HG02870 (cell line): Measurements from ENCODE around the gene HBG2.
A peak's percentile ranks its signal among the peaks of the same experiment; 100 is the strongest.
"Not testable (repeated sequence)": the region's sequence is repeated elsewhere in the genome, so short reads cannot be mapped to it uniquely, and the experiment has no call there.

Experiments used
- ATAC-seq: cut with Tn5 transposase; IDR thresholded peaks from one replicate; pipeline ENCODE4 v1.9.1; 2021; ENCODE audit warnings: mild to moderate bottlenecking, moderate library complexity; ENCODE audit not compliant: unreplicated experiment

Gene HBG2

DNA sequence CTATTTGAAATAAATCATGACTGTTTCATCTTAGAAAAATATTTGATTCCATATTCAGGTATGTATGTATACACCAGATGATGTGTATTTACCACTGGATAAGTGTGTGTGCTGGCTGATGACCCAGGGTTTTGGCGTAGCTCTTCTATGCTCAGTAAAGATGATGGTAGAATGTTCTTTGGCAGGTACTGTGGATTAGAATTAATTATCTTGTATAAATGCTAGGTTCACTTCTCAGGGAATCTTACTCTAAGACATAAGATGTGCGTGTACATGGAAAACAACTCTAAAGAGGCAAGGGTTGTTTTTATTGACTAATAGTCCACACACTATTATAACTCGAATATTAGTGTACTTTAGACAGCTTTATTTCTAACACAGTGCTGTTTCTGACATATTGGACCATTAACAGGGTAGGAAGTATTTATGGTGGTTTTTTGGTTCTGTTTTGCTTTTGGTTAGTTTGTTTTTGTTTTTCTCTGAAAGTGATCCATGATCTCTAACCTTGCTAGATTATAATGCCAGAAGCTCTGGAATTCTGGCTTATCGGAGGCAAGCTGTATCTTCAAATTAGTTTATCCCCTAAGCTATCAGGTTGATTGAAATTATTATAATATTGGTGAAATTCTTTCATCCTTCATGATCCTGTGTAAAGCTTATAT is 3.9 kb downstream of the HBG2 start:
- no peak for ATAC-seq

DNA sequence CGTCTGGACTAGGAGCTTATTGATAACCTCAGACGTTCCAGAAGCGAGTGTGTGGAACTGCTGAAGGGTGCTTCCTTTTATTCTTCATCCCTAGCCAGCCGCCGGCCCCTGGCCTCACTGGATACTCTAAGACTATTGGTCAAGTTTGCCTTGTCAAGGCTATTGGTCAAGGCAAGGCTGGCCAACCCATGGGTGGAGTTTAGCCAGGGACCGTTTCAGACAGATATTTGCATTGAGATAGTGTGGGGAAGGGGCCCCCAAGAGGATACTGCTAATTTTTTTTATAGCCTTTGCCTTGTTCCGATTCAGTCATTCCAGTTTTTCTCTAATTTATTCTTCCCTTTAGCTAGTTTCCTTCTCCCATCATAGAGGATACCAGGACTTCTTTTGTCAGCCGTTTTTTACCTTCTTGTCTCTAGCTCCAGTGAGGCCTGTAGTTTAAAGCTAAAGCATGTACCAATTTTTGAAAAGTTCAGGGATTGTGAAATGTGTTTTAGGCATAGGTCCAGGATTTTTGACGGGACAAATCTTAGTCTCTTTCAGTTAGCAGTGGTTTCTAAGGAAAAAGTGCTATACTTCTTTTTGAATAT is 4.7 kb downstream of the HBG2 start, which contains the start of gene HBG1:
Gene HBG1 (minus strand): TSS at position 51 of the 590 bp plus-strand sequence. CDS start 53 bp downstream, outside the sequence.
- ATAC-seq: not testable (repeated sequence)

DNA sequence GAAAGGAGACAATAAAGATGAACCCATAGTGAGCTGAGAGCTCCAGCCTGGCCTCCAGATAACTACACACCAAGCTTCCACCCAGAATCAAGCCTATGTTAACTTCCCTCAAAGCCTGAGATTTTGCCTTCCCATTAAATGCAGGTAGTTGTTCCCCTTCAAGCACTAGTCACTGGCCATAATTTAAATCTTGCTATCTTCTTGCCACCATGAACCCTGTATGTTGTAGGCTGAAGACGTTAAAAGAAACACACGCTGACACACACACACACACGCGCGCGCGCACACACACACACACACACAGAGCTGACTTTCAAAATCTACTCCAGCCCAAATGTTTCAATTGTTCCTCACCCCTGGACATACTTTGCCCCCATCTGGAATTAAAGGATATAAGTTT is 6.1 kb downstream of the HBG2 start:
- ATAC-seq: not testable (repeated sequence)

DNA sequence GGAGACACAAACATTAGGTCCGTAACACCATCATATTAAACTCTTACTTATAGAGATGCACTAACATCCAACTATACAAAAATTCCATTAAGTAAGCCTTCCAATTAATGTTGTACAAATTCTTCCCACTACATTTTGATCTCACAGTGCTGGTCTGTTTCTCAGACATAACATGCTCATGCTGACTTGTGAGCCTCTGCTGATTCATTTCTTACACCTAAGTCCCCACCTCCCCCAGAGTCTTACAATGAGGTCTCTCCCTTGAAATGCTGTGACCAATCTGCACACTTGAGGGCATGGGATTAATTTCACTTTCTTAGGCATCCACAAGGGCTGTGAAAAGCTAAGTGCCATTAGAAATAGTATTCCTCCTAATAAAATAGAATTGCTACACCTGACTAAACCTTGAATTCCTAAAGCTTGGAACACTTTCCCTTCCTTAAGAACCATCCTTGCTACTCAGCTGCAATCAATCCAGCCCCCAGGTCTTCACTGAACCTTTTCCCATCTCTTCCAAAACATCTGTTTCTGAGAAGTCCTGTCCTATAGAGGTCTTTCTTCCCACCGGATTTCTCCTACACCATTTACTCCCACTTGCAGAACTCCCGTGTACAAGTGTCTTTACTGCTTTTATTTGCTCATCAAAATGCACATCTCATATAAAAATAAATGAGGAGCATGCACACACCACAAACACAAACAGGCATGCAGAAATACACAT is 6.9 kb downstream of the HBG2 start:
- ATAC-seq: no peak

GRCh38 chr11:5246772-5247471 is 7.7 kb downstream of the HBG2 start:
- no peak for ATAC-seq

GRCh38 chr11:5245155-5245554 is 9.4 kb downstream of the HBG2 start:
- no peak for ATAC-seq

DNA sequence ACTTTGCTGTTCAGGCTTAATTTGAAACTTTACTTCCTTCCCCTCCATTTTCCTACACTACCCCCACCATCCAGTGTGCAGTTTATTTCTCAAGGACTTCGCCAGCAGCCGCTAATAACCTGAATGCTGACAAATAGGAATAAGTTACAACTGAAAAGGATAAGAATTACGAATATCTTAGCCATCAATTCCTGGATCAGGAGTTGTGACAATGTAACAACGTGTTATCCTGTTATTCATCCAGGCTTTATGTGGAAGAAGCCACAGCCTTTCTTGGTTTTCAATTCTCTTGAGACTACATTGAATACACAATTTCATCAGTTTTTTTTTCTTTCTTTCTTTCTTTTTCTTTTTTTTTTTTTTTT is 10.8 kb downstream of the HBG2 start:
- ATAC-seq: no peak

- ATAC-seq: peak; percentile 74
Observed at GRCh38 chr11:5242933-5243815, 11.4 kb downstream of the HBG2 start.

DNA sequence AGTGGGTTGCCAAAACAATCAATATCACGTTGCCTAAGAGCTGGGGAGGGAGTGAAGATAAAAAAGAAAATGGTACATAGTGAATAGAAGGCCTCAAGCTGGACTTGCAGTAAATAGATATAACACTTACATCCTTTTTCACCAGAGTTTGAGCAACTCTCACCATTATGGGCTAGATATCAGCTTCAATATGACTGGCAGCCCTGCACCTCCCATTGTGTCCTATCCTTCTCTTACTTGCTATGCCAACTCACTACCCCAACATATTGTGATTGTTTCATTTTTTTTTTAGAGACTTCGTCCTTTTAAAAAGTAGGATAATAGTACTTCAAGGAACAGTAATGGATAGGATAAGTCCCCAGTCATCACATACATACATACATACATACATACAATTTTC is 12.4 kb downstream of the HBG2 start:
- ATAC-seq: no peak

- no peak for ATAC-seq
Observed at GRCh38 chr11:5241458-5241857, 13.1 kb downstream of the HBG2 start.

DNA sequence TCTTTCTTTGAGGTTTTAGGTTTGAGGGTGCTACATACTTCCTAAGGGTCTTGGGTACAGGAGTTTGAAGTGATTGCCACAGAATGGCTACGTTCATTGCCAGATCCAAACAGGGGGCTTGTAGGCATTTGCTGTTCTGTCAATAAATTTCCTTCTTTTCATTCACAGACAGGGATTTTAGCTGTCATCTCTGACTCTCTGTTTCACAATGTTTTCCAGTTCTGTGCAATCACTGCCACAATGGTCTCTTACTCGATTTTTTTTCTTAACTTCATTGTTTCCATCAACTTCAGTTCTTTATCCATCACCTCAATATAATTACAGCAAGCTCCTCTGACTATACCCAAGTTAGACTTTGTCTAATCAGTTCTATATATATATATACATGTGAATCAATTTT is 14.1 kb downstream of the HBG2 start:
- no peak for ATAC-seq

GRCh38 chr11:5240056-5240455 is 14.5 kb downstream of the HBG2 start:
- ATAC-seq: no peak

GRCh38 chr11:5239046-5239445 is 15.5 kb downstream of the HBG2 start:
- ATAC-seq: no peak

- no peak for ATAC-seq
Observed at GRCh38 chr11:5238486-5238885, 16.1 kb downstream of the HBG2 start.

- ATAC-seq: no peak
Observed at GRCh38 chr11:5237420-5237819, 17.2 kb downstream of the HBG2 start.

DNA sequence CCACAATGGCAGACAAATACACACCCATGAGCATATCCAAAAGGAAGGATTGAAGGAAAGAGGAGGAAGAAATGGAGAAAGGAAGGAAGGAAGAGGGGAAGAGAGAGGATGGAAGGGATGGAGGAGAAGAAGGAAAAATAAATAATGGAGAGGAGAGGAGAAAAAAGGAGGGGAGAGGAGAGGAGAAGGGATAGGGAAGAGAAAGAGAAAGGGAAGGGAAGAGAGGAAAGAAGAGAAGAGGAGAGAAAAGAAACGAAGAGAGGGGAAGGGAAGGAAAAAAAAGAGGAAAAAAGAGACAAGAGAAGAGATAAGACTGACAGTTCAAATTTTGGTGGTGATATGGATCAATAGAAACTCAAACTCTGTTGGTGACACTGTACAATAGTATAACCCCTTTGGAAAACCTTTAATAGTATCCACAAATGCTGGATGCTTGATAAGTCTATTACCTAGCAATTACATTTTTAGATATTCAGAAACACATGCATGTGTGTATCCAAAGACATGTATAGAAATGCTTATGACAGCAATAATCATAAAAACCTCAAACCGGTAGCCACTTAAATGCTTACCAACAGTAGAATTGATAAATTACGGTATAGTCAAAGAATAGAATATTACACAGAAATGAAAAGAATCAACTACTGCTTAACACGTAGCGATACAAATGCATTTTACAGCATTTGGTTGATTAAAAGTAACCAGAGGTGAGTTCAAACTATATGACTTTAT is 19.1 kb downstream of the HBG2 start:
- ATAC-seq: no peak

DNA sequence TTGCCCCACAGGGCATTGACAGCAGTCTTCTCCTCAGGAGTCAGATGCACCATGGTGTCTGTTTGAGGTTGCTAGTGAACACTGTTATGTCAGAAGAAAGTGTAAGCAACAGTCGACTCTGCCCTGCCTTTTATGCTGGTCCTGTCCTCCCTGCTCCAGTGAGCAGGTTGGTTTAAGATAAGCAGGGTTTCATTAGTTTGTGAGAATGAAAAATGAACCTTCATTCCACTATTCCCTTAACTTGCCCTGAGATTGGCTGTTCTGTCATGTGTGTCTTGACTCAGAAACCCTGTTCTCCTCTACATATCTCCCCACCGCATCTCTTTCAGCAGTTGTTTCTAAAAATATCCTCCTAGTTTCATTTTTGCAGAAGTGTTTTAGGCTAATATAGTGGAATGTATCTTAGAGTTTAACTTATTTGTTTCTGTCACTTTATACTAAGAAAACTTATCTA is 20.2 kb downstream of the HBG2 start, which contains the start of gene HBD:
Gene HBD (minus strand): TSS at position 103 of the 454 bp plus-strand sequence. CDS start 50 bp downstream, at position 53.
- ATAC-seq: peak; percentile 77

GRCh38 chr11:5233307-5233706 is 21.3 kb downstream of the HBG2 start:
- no peak for ATAC-seq

DNA sequence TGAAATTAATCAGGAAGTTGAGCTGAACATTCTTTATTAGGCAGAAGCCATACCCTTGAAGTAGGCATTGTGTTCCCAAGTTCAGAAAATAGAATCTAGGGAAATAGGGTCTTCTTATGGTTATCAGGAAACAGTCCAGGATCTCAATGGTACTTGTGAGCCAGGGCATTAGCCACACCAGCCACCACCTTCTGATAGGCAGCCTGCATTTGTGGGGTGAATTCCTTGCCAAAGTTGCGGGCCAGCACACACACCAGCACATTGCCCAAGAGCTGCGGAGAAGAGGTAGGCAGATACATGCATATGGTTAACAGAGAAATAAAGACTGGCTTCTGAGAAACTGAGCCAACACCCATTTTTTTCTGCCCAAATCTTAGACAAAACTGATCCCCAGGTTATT is 21.8 kb downstream of the HBG2 start:
- ATAC-seq: no peak

GRCh38 chr11:5232176-5232575 is 22.4 kb downstream of the HBG2 start:
- no peak for ATAC-seq
